SK-N-SH (cell line): ENCODE data around the gene ATP5F1D. TPM values are rescaled to one million over a fixed set of nuclear protein-coding genes. Genes with fewer than 3 reads are reported as not detected.
A peak's percentile ranks its signal among the peaks of the same experiment; 100 is the strongest.

Source experiments
- CTCF ChIA-PET: fragments of 300-600, 350-600 bp; formaldehyde crosslinking; extraction: SDS; loops from one replicate; lab custom pipeline; 2021; lab: Yijun Ruan, JAX
- POLR2A ChIA-PET: fragments of 350-600 bp; sonication (Branson Sonifier 250); formaldehyde crosslinking; extraction: SDS; loops from one replicate; lab custom pipeline; 2020; ENCODE audit warnings: antibody characterized with exemption, inconsistent platforms; lab: Yijun Ruan, JAX
- DNase-seq: peaks from one replicate; pipeline ENCODE4 v3.0.0; 2012
- H2AFZ ChIP-seq: fragments of 200-600 bp; sonication (generic); 2 replicates; pipeline ENCODE4 v1.8.1; 2016; ENCODE audit warnings: antibody characterized with exemption, mild to moderate bottlenecking, low read depth
- H3F3A ChIP-seq: fragments of 200-600 bp; sonication (generic); replicated peaks from 2 replicates; pipeline ENCODE3; 2016; ENCODE audit warnings: antibody characterized with exemption, mild to moderate bottlenecking; ENCODE audit not compliant: insufficient read depth
- H3K27ac ChIP-seq, 2 experiments: fragments of 200-500 bp in 1 of 2; fragments of 200-600 bp in 1 of 2; sonication (Bioruptor generic) in 1 of 2; sonication (generic), shearing (Covaris generic) in 1 of 2; 2 replicates each; pipeline versions ENCODE4 v1.5.1 to v1.6.1; 2014 to 2016; ENCODE audit warnings: low read depth in 2 of 2, inconsistent platforms in 1 of 2, low read length in 1 of 2, mild to moderate bottlenecking in 1 of 2, mixed read lengths in 1 of 2
- H3K27me3 ChIP-seq: fragments of 200-600 bp; sonication (generic), shearing (Covaris generic); 2 replicates; pipeline ENCODE4 v1.6.1; 2016; ENCODE audit warnings: mixed run types; ENCODE audit not compliant: insufficient read depth
- H3K36me3 ChIP-seq, 2 experiments: fragments of 200-500 bp in 1 of 2; fragments of 200-600 bp in 1 of 2; sonication (Bioruptor generic) in 1 of 2; sonication (generic) in 1 of 2; replicated peaks in 1 of 2; 2 replicates each; pipeline versions ENCODE3 to v1.5.1; 2014 to 2016; ENCODE audit warnings: low read length in 1 of 2, mild to moderate bottlenecking in 1 of 2; ENCODE audit not compliant: insufficient read depth in 2 of 2, control insufficient read depth in 1 of 2
- H3K4me1 ChIP-seq, 2 experiments: fragments of 200-500 bp in 1 of 2; fragments of 200-600 bp in 1 of 2; sonication (Bioruptor generic) in 1 of 2; sonication (generic), shearing (Covaris generic) in 1 of 2; 2 replicates each; pipeline versions ENCODE4 v1.5.1 to v1.6.1; 2014 to 2016; ENCODE audit warnings: low read depth in 1 of 2, low read length in 1 of 2, mixed run types in 1 of 2; ENCODE audit not compliant: insufficient read depth in 2 of 2, control insufficient read depth in 1 of 2
- H3K4me2 ChIP-seq: fragments of 200-600 bp; sonication (generic), shearing (Covaris generic); 2 replicates; pipeline ENCODE4 v1.6.1; 2017; ENCODE audit warnings: mixed run types
- H3K4me3 ChIP-seq, 2 experiments: fragments of 200-500 bp in 1 of 2; fragments of 200-600 bp in 1 of 2; sonication (Bioruptor generic) in 1 of 2; sonication (generic), shearing (Covaris generic) in 1 of 2; 2 replicates each; pipeline versions ENCODE4 v1.5.1 to v1.8.1; 2014 to 2016; ENCODE audit warnings: low read depth in 2 of 2, inconsistent platforms in 1 of 2, low read length in 1 of 2, mild to moderate bottlenecking in 1 of 2, mixed read lengths in 1 of 2, moderate library complexity in 1 of 2
- H3K79me2 ChIP-seq: fragments of 200-600 bp; sonication (generic); 2 replicates; pipeline ENCODE4 v1.8.1; 2017; ENCODE audit warnings: mild to moderate bottlenecking; ENCODE audit not compliant: insufficient read depth
- H3K9ac ChIP-seq: fragments of 200-600 bp; sonication (generic); 2 replicates; pipeline ENCODE4 v1.6.1; 2017; ENCODE audit warnings: mixed run types
- H3K9me2 ChIP-seq: fragments of 200-600 bp; sonication (generic); 2 replicates; pipeline ENCODE4 v1.6.1; 2017; ENCODE audit warnings: mixed run types
- H3K9me3 ChIP-seq: fragments of 200-600 bp; sonication (generic); 2 replicates; pipeline ENCODE4 v1.6.1; 2017; ENCODE audit warnings: mixed run types, mild to moderate bottlenecking, moderate library complexity
- H4K20me1 ChIP-seq: fragments of 200-600 bp; sonication (generic); 2 replicates; pipeline ENCODE4 v1.6.1; 2017; ENCODE audit warnings: mild to moderate bottlenecking, mixed run types; ENCODE audit not compliant: insufficient read depth
- ELF1 ChIP-seq: IDR thresholded peaks from 2 replicates; pipeline ENCODE4 v1.4.0; 2012
- FOXJ3 ChIP-seq: sonication (generic); formaldehyde crosslinking; IDR thresholded peaks from 2 replicates; pipeline ENCODE4 v1.5.1; 2020; ENCODE audit warnings: mild to moderate bottlenecking, missing genetic modification reagents
- FOXM1 ChIP-seq: IDR thresholded peaks from 2 replicates; pipeline ENCODE4 v1.4.0; 2012; ENCODE audit warnings: low read depth, mild to moderate bottlenecking
- JUND ChIP-seq: IDR thresholded peaks from 2 replicates; pipeline ENCODE4 v1.4.0; 2012
- MXI1 ChIP-seq: IDR thresholded peaks from 2 replicates; pipeline ENCODE4 v1.6.1; 2012; ENCODE audit warnings: mild to moderate bottlenecking, low read depth, low read length, improper control_type of control experiment
- NRF1 ChIP-seq: IDR thresholded peaks from 2 replicates; pipeline ENCODE4 v1.6.1; 2012; ENCODE audit warnings: low read depth, mild to moderate bottlenecking, low read length
- POLR2AphosphoS5 ChIP-seq: IDR thresholded peaks from 2 replicates; pipeline ENCODE4 v1.6.1; 2012; ENCODE audit warnings: low read depth, low read length
- RAD21 ChIP-seq: IDR thresholded peaks from 2 replicates; pipeline ENCODE4 v1.6.1; 2012; ENCODE audit warnings: mild to moderate bottlenecking, low read length
- RCOR1 ChIP-seq: fragments of 150-350 bp; IDR thresholded peaks from 2 replicates; pipeline ENCODE4 v1.6.1; 2017; ENCODE audit warnings: antibody characterized with exemption, low read length
- RFX5 ChIP-seq: IDR thresholded peaks from 2 replicates; pipeline ENCODE4 v1.6.1; 2012; ENCODE audit warnings: mild to moderate bottlenecking, improper control_type of control experiment, low read length
- RXRA ChIP-seq: IDR thresholded peaks from 2 replicates; pipeline ENCODE4 v1.4.0; 2012; ENCODE audit warnings: low read depth, mild to moderate bottlenecking, borderline replicate concordance
- SMC3 ChIP-seq: IDR thresholded peaks from 2 replicates; pipeline ENCODE4 v1.6.1; 2012; ENCODE audit warnings: low read depth, low read length, improper control_type of control experiment
- TEAD4 ChIP-seq: IDR thresholded peaks from 2 replicates; pipeline ENCODE4 v1.4.0; 2012; ENCODE audit warnings: mild to moderate bottlenecking, borderline replicate concordance; ENCODE audit not compliant: insufficient read depth
- WGBS: methylation state at CpG from one replicate; pipeline ENCODE4 v1.1.6; 2017; ENCODE audit warnings: low lambda C conversion rate; 5-methylcytosine and 5-hydroxymethylcytosine counted together
- polyA plus RNA-seq, 3 experiments: library from polyadenylated mRNA; depleted of rRNA; stranded (reverse); fragments of >200 nt; gene quantifications; 2 replicates each; pipeline ENCODE4 v1.2.3, GENCODE V29; 2012
- TF ChIP-seq, protein P1 (sequence below): IDR thresholded peaks from 2 replicates; pipeline ENCODE4 v1.6.1; 2012; ENCODE audit warnings: mild to moderate bottlenecking, low read depth, low read length, moderate library complexity
- TF ChIP-seq, protein P2 (sequence below): fragments of 200-600 bp; sonication (generic); IDR thresholded peaks from 2 replicates; pipeline ENCODE4 v1.6.1; 2017; ENCODE audit warnings: antibody characterized with exemption, mild to moderate bottlenecking, moderate library complexity

ATP5F1D gene
- polyA plus RNA-seq, 1 of the 3 experiments (the other 2 are of a cell fraction): 226 TPM

DNA sequence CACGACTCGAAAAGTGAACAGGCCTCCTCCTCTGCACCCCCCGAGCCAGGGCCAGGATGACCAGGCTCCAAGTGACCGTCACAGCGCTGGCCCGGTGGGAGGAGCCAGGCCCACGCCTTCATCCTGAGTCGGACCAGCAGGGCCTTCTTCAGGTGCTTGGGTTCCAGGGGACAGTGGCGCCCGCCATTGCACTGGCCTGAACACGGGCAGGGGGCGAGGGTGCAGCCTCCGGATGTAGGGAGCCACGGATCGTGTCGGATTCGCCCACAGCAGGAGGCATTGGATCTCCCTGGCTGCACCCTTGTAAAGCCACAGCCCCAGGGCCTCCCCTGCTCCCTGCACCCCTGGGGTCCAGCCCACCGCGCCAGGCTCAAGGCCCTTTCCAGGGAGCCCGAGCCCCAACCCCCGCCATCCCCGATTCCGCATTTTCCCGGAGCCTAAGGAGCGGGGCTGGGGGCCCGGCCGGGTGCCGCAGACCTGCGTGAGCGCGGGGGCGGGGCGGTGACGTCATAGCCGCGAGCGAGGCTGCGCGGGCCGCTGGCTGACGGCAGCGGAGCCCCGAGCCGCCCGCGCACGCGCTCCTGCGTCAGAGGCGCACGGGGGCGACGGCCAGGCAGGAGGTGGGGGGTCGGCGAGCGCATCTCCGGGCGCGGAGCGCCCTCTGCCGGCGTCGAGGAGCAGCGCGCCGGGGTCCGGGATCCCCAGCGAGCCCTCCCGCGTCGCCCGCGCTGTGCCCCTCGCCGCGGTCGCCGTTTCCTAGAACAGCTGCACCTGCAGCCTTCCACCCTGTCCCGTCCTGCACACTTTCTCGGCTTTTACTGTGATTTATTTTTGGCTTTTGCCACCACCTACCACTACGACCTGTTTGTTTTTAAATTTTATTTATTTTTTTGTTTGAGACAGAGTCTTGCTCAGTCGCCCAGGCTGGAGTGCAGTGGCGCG, 1.5 kb upstream of the ATP5F1D start:
- H3K79me2 ChIP-seq: peaks cover 43% of the 10 kb centered on the region
- 23% methylated on average over 18 of the region's 84 CpGs for WGBS
- H3K27me3 ChIP-seq: no peaks in the 10 kb centered on the region
- H3K4me1 ChIP-seq: peaks cover 22 to 47% of the 10 kb centered on the region in 2 experiments; a peak in 3 of 4 replicates
- no peaks in the 10 kb centered on the region for H3K9me2 ChIP-seq
- H3F3A ChIP-seq: peaks cover 38% of the 10 kb centered on the region
- peak overlapping the region; percentile 63; the same call in 1 of the 2 replicates for H2AFZ ChIP-seq
- no peak for TF ChIP-seq POLR2AphosphoS5
- peak; percentile 25; the same call in 1 of the 2 replicates for TF ChIP-seq MXI1
- no peak for TF ChIP-seq RXRA
- TF ChIP-seq NRF1: peak; percentile 95
- TF ChIP-seq ELF1: no peak
- peak; percentile 82 for TF ChIP-seq SMC3
- TF ChIP-seq RAD21: peak; percentile 85
- TF ChIP-seq, protein P1, sequence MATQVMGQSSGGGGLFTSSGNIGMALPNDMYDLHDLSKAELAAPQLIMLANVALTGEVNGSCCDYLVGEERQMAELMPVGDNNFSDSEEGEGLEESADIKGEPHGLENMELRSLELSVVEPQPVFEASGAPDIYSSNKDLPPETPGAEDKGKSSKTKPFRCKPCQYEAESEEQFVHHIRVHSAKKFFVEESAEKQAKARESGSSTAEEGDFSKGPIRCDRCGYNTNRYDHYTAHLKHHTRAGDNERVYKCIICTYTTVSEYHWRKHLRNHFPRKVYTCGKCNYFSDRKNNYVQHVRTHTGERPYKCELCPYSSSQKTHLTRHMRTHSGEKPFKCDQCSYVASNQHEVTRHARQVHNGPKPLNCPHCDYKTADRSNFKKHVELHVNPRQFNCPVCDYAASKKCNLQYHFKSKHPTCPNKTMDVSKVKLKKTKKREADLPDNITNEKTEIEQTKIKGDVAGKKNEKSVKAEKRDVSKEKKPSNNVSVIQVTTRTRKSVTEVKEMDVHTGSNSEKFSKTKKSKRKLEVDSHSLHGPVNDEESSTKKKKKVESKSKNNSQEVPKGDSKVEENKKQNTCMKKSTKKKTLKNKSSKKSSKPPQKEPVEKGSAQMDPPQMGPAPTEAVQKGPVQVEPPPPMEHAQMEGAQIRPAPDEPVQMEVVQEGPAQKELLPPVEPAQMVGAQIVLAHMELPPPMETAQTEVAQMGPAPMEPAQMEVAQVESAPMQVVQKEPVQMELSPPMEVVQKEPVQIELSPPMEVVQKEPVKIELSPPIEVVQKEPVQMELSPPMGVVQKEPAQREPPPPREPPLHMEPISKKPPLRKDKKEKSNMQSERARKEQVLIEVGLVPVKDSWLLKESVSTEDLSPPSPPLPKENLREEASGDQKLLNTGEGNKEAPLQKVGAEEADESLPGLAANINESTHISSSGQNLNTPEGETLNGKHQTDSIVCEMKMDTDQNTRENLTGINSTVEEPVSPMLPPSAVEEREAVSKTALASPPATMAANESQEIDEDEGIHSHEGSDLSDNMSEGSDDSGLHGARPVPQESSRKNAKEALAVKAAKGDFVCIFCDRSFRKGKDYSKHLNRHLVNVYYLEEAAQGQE: no peak
- TF ChIP-seq TEAD4: no peak
- no peak for TF ChIP-seq FOXJ3 (CRISPR knock-in tag)
- TF ChIP-seq RFX5: no peak
- TF ChIP-seq JUND: no peak
- 0 out of 2 replicates have a peak, but pooled peaks have one; percentile 7 for TF ChIP-seq RCOR1
- TF ChIP-seq, protein P2, sequence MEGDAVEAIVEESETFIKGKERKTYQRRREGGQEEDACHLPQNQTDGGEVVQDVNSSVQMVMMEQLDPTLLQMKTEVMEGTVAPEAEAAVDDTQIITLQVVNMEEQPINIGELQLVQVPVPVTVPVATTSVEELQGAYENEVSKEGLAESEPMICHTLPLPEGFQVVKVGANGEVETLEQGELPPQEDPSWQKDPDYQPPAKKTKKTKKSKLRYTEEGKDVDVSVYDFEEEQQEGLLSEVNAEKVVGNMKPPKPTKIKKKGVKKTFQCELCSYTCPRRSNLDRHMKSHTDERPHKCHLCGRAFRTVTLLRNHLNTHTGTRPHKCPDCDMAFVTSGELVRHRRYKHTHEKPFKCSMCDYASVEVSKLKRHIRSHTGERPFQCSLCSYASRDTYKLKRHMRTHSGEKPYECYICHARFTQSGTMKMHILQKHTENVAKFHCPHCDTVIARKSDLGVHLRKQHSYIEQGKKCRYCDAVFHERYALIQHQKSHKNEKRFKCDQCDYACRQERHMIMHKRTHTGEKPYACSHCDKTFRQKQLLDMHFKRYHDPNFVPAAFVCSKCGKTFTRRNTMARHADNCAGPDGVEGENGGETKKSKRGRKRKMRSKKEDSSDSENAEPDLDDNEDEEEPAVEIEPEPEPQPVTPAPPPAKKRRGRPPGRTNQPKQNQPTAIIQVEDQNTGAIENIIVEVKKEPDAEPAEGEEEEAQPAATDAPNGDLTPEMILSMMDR: peak; percentile 68
- TF ChIP-seq FOXM1: no peak
- peak overlapping the region; percentile 47 to 53 for H3K4me3 ChIP-seq
- peak overlapping the region; percentile 99 for H3K4me2 ChIP-seq
- peaks cover 0 to 4% of the 10 kb centered on the region in 2 experiments for H3K36me3 ChIP-seq
- H4K20me1 ChIP-seq: peaks cover 18% of the 10 kb centered on the region; the same call in 1 of the 2 replicates
- POLR2A ChIA-PET: interaction anchor here (4.3 kb wide), 1 partner anchor 29 kb away, joined by 49 read pairs; the partner anchor contains the start of gene CIRBP
- peak overlapping the region; percentile 65 to 86; a peak in 3 of 4 replicates for H3K27ac ChIP-seq
- H3K9me3 ChIP-seq: no peaks in the 10 kb centered on the region
- CTCF ChIA-PET: interaction anchor here (0.8 to 9.7 kb wide), 23 partner anchors 12 to 319 kb away, joined by 3 to 594 read pairs (median 4); partner anchors contain the start of gene CIRBP
- peak overlapping the region; percentile 56; the same call in 1 of the 2 replicates for H3K9ac ChIP-seq
- DNase-seq: peak; percentile 98
